ENCODE results near the gene MLLT1. TPM values are rescaled to one million over a fixed set of nuclear protein-coding genes. Genes with fewer than 3 reads are reported as not detected.
"Not testable (repeated sequence)": the region's sequence is repeated elsewhere in the genome, so short reads cannot be mapped to it uniquely, and the experiment has no call there.

Gene MLLT1
- total and polyA plus RNA-seq, 8 donors, result 3.1 to 33.8 (median 19.6) TPM

- Histone ChIP-seq H3K27me3 (no peaks in the 10 kb centered on the region), H3K36me3 (no peaks in the 10 kb centered on the region), H3K9me3 (peaks cover 30 to 75% (median 69%) of the 10 kb centered on the region in 4 donors), H3K27ac (no peak overlapping the region), H3K4me3 (no peak overlapping the region), H3K4me1 (no peaks in the 10 kb centered on the region)
- no peak for DNase-seq
- WGBS, 5 donors, result 47 to 73% (median 62%) methylated on average over 4 of the region's 4 CpGs
- intact Hi-C loops (cut with DNase I; ENCODE audit: low total_unique reads), result no loop called here
- TF ChIP-seq CTCF (IDR thresholded peaks at IDR 0.05) (no peak), POLR2AphosphoS5 (IDR thresholded peaks at IDR 0.05) (no peak), POLR2A (IDR thresholded peaks at IDR 0.05) (no peak), EP300 (IDR thresholded peaks at IDR 0.05) (no peak)
Observed at GRCh38 chr19:6292006-6292405, 12.2 kb upstream of the MLLT1 start.

GRCh38 chr19:6288737-6289136 is 9.0 kb upstream of the MLLT1 start:
- peaks cover 45 to 81% (median 76%) of the 10 kb centered on the region in 4 donors for H3K9me3 ChIP-seq
- 89 to 100% (median 96%) methylated on average over 1 of the region's 1 CpG for WGBS, 5 donors

DNA sequence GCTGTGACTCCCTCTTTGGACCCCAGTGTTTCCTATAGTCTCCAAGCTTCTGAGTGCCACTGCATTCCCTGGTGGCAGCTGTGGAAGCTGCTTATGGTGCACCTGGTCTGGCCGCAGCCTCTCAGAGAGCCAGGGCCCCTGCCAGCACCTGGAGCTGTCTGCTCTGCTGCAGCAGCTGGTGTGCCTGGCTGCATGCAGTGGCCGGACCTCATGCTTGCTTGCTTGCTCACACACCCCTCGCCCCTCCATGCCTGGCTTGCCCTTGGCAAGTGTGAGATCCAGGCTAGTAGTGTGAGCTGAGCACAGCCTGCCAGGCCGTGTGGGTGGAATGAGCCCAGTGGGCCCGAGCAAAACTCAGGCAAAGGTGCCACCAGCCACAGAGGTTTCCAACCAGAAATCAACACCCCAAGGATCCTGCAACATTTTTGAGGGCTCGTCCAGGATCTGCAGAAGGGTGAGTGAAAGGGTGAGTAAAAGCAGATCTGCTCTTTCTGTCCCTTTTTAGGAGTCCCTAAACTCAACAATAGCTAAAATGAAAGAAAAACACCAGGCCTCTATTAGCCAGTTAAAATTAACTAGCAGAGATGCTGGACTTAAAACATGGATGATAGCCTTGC is 7.6 kb upstream of the MLLT1 start:
- no peaks in the 10 kb centered on the region for H3K4me1 ChIP-seq
- no peak for DNase-seq
- TF ChIP-seq POLR2AphosphoS5 (IDR thresholded peaks at IDR 0.05) (no peak), CTCF (IDR thresholded peaks at IDR 0.05) (no peak), POLR2A (IDR thresholded peaks at IDR 0.05) (no peak), EP300 (IDR thresholded peaks at IDR 0.05) (no peak)
- no peaks in the 10 kb centered on the region for H3K27me3 ChIP-seq
- no peak overlapping the region for H3K27ac ChIP-seq
- intact Hi-C loops (cut with DNase I; ENCODE audit: low total_unique reads), result no loop called here
- H3K4me3 ChIP-seq, result no peak overlapping the region
- no peaks in the 10 kb centered on the region for H3K36me3 ChIP-seq
- peaks cover 38 to 68% (median 63%) of the 10 kb centered on the region in 4 donors for H3K9me3 ChIP-seq
- WGBS, 5 donors, result 78 to 92% (median 84%) methylated on average over 1 to 6 of the region's 6 CpGs

More at GRCh38 chr19:6288737-6289136, 9.0 kb upstream of the MLLT1 start:
- Histone ChIP-seq H3K4me3 (no peak overlapping the region), H3K27ac (no peak overlapping the region), H3K36me3 (no peaks in the 10 kb centered on the region), H3K4me1 (no peaks in the 10 kb centered on the region), H3K27me3 (no peaks in the 10 kb centered on the region)
- no peak for DNase-seq
- intact Hi-C loops (cut with DNase I; ENCODE audit: low total_unique reads), result no loop called here
- TF ChIP-seq CTCF (IDR thresholded peaks at IDR 0.05) (no peak), EP300 (IDR thresholded peaks at IDR 0.05) (no peak), POLR2A (IDR thresholded peaks at IDR 0.05) (no peak)

- no peak for DNase-seq
- H3K9me3 ChIP-seq, result peaks cover 31 to 61% (median 56%) of the 10 kb centered on the region in 4 donors
- H3K4me3 ChIP-seq, result no peak overlapping the region
- WGBS, 5 donors, result 80 to 86% (median 84%) methylated on average over 4 of the region's 4 CpGs
- intact Hi-C loops (cut with DNase I; ENCODE audit: low total_unique reads), result no loop called here
- no peak overlapping the region for H3K27ac ChIP-seq
- H3K36me3 ChIP-seq, result no peaks in the 10 kb centered on the region
- no peak for TF ChIP-seq POLR2AphosphoS5 (IDR thresholded peaks at IDR 0.05)
- no peak for TF ChIP-seq POLR2A (IDR thresholded peaks at IDR 0.05)
- TF ChIP-seq CTCF (IDR thresholded peaks at IDR 0.05), result no peak
- no peak for TF ChIP-seq EP300 (IDR thresholded peaks at IDR 0.05)
- no peaks in the 10 kb centered on the region for H3K27me3 ChIP-seq
- no peaks in the 10 kb centered on the region for H3K4me1 ChIP-seq
Observed at GRCh38 chr19:6286676-6287075, 6.9 kb upstream of the MLLT1 start.

DNA sequence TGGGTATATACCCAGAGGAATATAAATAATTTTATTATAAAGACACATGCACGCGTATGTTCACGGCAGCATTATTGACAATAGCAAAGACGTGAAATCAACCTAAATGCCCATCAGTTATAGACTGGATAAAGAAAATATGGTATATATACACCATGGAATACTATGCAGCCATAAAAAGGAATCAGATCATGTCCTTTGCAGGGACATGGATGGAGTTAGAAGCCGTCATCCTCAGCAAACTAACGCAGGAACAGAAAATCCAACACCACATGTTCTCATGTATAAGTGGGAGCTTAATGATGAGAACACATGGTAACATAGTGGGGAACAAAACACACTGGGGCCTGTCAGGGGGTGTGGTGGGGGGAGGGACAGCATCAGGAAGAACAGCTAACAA is 2.6 kb upstream of the MLLT1 start:
- H3K4me3 ChIP-seq; H3K36me3 ChIP-seq; intact Hi-C loops (cut with DNase I; ENCODE audit: low total_unique reads); DNase-seq; H3K27ac ChIP-seq; H3K27me3 ChIP-seq: not testable (repeated sequence)
- 77 to 90% (median 88%) methylated on average over 6 of the region's 6 CpGs for WGBS, 5 donors
- Histone ChIP-seq H3K4me1 (peaks cover 15 to 22% (median 21%) of the 10 kb centered on the region in 4 donors), H3K9me3 (peaks cover 16 to 18% (median 18%) of the 10 kb centered on the region in 4 donors)

Data from stomach (tissue), 9 donors.